Measurements from ENCODE around the gene NBAS. TPM values are rescaled to one million over a fixed set of nuclear protein-coding genes. Genes with fewer than 3 reads are reported as not detected.

The NBAS gene
- total and polyA plus RNA-seq, 9 of the 15 experiments (the other 6 are each of a cell fraction or from before 2014, with no cell fraction given): 15.3 to 94.4 (median 69.9) TPM

DNA sequence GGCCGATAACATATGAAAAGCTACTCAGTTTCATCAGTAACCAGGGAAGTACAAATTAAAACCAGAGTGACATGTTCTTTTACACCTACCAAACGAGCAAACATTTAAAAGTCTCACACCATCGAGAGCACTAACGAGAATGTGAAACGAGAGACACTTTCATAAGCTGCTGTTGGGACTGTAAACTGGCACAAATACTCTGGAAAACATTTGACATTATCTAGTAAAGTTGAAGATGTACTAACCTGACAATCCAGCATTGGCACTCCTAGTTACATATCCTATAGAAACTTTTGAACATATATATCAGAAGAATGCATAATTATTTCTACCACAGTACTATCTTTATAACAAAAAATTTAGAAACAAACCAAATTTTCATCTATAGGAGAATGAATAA is 28.1 kb downstream of the NBAS start (continued):
- TF ChIP-seq, protein P1, sequence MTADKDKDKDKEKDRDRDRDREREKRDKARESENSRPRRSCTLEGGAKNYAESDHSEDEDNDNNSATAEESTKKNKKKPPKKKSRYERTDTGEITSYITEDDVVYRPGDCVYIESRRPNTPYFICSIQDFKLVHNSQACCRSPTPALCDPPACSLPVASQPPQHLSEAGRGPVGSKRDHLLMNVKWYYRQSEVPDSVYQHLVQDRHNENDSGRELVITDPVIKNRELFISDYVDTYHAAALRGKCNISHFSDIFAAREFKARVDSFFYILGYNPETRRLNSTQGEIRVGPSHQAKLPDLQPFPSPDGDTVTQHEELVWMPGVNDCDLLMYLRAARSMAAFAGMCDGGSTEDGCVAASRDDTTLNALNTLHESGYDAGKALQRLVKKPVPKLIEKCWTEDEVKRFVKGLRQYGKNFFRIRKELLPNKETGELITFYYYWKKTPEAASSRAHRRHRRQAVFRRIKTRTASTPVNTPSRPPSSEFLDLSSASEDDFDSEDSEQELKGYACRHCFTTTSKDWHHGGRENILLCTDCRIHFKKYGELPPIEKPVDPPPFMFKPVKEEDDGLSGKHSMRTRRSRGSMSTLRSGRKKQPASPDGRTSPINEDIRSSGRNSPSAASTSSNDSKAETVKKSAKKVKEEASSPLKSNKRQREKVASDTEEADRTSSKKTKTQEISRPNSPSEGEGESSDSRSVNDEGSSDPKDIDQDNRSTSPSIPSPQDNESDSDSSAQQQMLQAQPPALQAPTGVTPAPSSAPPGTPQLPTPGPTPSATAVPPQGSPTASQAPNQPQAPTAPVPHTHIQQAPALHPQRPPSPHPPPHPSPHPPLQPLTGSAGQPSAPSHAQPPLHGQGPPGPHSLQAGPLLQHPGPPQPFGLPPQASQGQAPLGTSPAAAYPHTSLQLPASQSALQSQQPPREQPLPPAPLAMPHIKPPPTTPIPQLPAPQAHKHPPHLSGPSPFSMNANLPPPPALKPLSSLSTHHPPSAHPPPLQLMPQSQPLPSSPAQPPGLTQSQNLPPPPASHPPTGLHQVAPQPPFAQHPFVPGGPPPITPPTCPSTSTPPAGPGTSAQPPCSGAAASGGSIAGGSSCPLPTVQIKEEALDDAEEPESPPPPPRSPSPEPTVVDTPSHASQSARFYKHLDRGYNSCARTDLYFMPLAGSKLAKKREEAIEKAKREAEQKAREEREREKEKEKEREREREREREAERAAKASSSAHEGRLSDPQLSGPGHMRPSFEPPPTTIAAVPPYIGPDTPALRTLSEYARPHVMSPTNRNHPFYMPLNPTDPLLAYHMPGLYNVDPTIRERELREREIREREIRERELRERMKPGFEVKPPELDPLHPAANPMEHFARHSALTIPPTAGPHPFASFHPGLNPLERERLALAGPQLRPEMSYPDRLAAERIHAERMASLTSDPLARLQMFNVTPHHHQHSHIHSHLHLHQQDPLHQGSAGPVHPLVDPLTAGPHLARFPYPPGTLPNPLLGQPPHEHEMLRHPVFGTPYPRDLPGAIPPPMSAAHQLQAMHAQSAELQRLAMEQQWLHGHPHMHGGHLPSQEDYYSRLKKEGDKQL (CRISPR knock-in tag; IDR thresholded peaks at IDR 0.05; ENCODE audit: borderline replicate concordance): no peak
- TF ChIP-seq E2F3 (CRISPR knock-in tag; IDR thresholded peaks at IDR 0.05): no peak

DNA sequence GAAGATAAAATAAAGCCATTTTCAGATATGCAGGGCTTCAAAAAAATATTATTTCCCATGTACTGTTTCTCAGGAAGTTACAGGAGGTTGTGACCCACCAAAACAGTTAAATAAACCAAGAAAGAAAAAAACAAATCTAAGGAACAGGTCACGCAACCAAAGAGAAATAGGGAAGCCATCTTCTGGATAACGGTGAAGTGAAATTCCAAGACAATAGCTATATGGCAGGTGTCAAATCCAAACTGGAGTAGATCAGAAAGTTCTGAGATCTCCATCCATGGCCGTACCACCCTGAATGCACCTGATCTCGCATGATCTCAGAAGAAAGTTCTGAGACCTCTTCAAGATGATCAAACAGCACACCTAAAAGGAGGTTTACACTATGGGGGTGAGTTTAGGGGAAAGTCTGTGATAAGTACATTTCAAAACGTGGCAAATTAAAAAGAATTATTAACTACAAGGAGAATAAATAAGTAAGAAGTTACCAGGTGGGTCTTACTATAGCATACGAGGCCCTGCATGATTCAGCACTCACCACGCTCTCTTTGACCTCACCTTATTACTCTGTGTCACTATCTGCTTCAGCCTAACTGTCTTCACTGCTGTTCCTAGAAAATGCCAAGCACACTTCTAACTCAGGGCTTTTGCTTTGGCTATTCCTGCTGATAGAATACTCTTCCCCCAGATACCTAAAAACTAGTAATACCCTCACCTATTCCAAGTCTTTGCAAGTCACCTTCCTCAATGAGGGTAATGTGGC is 29.9 kb downstream of the NBAS start:
- peaks cover 81% of the 10 kb centered on the region for H3K36me3 ChIP-seq (ENCODE audit: control insufficient read depth, insufficient read depth, low read length)
- no TSS peak for BruUV-seq (replicated peaks)
- peak in 2 of 4 experiments; percentile 41 to 66 for DNase-seq (ENCODE audit: extremely low read depth in 1 of 4, low spot score in 3 of 4)
- peaks cover 4% of the 10 kb centered on the region; the same call in 1 of the 2 replicates for H3K9me3 ChIP-seq (replicated peaks; ENCODE audit: control insufficient read depth, insufficient read depth, low read depth, low read length)
- no peaks in the 10 kb centered on the region for H3K9me1 ChIP-seq (ENCODE audit: control insufficient read depth, insufficient read depth, low read length)
- WGBS (ENCODE audit: insufficient coverage, low coverage, missing lambda C conversion rate): 60% methylated on average over 7 of the region's 7 CpGs
- in situ Hi-C loops (cut with MboI): no loop called here
- peak; percentile 71 for FAIRE-seq
- peak; percentile 97 for ATAC-seq
- no peaks in the 10 kb centered on the region for H3K27me3 ChIP-seq (ENCODE audit: control insufficient read depth in 2 of 2, insufficient read depth in 2 of 2, low read length in 2 of 2)
- H3K27ac ChIP-seq (ENCODE audit: extremely low read depth, low read depth, low read length): peak overlapping the region; percentile 74
- peak overlapping the region in 1 of 2 experiments; percentile 20; a peak in 1 of 4 replicates for H3K9ac ChIP-seq (ENCODE audit: insufficient read depth in 1 of 2, low read depth in 2 of 2, low read length in 2 of 2)
- ChIA-PET CTCF (ENCODE audit: low intra/inter-chr PET ratio) (no interaction called here), POLR2A (interaction anchor here (1.5 kb wide), 2 partner anchors 15 to 18 kb away, joined by 3 to 5 read pairs; no protein-coding TSS in a partner anchor)
- H2AFZ ChIP-seq (ENCODE audit: low read depth, low read length): no peak overlapping the region
- H3K4me1 ChIP-seq (replicated peaks in 1 of 2; ENCODE audit: control insufficient read depth in 2 of 2, insufficient read depth in 2 of 2, low read length in 2 of 2): peaks cover 5 to 7% of the 10 kb centered on the region in 2 experiments; a peak in 3 of 5 replicates
- H3K79me2 ChIP-seq (ENCODE audit: control insufficient read depth, insufficient read depth, low read length): peaks cover 27% of the 10 kb centered on the region
- no peaks in the 10 kb centered on the region for H4K20me1 ChIP-seq (replicated peaks; ENCODE audit: control insufficient read depth, insufficient read depth, low read length)
- no peak overlapping the region for H3K4me3 ChIP-seq
- intact Hi-C loops (cut with micrococcal nuclease): no loop called here
- peak overlapping the region; percentile 15; the same call in 1 of the 2 replicates for H3K4me2 ChIP-seq (ENCODE audit: insufficient read depth, low read length)
- TF ChIP-seq MAFG (tag; conservative IDR thresholded peaks at IDR 0.05) (peak; percentile 38; the same call in 1 of the 2 replicates), HNRNPH1 (optimal IDR thresholded peaks at IDR 0.05; ENCODE audit: low read depth, low read length) (no peak), ARID1B (IDR thresholded peaks at IDR 0.05) (peak; percentile 39; the same call in 1 of the 2 replicates), PTBP1 (IDR thresholded peaks at IDR 0.05; ENCODE audit: low read depth, low read length) (no peak), MAFF (IDR thresholded peaks at IDR 0.05; ENCODE audit: low read length) (peak; percentile 33; the same call in 1 of the 2 replicates), SMARCA4 (IDR thresholded peaks at IDR 0.05) (0 out of 2 replicates have a peak, but pooled peaks have one; percentile 14), MAFK (IDR thresholded peaks at IDR 0.05; ENCODE audit: low read length) (peak; percentile 25; the same call in 1 of the 2 replicates)
- TF ChIP-seq, protein P2, sequence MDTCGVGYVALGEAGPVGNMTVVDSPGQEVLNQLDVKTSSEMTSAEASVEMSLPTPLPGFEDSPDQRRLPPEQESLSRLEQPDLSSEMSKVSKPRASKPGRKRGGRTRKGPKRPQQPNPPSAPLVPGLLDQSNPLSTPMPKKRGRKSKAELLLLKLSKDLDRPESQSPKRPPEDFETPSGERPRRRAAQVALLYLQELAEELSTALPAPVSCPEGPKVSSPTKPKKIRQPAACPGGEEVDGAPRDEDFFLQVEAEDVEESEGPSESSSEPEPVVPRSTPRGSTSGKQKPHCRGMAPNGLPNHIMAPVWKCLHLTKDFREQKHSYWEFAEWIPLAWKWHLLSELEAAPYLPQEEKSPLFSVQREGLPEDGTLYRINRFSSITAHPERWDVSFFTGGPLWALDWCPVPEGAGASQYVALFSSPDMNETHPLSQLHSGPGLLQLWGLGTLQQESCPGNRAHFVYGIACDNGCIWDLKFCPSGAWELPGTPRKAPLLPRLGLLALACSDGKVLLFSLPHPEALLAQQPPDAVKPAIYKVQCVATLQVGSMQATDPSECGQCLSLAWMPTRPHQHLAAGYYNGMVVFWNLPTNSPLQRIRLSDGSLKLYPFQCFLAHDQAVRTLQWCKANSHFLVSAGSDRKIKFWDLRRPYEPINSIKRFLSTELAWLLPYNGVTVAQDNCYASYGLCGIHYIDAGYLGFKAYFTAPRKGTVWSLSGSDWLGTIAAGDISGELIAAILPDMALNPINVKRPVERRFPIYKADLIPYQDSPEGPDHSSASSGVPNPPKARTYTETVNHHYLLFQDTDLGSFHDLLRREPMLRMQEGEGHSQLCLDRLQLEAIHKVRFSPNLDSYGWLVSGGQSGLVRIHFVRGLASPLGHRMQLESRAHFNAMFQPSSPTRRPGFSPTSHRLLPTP (IDR thresholded peaks at IDR 0.05; ENCODE audit: borderline replicate concordance, extremely low read depth, insufficient read length): no peak
- TF ChIP-seq, protein P3, sequence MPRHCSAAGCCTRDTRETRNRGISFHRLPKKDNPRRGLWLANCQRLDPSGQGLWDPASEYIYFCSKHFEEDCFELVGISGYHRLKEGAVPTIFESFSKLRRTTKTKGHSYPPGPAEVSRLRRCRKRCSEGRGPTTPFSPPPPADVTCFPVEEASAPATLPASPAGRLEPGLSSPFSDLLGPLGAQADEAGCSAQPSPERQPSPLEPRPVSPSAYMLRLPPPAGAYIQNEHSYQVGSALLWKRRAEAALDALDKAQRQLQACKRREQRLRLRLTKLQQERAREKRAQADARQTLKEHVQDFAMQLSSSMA (CRISPR knock-in tag; IDR thresholded peaks at IDR 0.05): no peak

All from K562 (cell line).